ENCODE measurements around the gene LENG8. TPM values are rescaled to one million over a fixed set of nuclear protein-coding genes. Genes with fewer than 3 reads are reported as not detected.

The LENG8 gene
- total RNA-seq (2022; extraction: Qiagen RNA extraction), result 44.6 to 146 TPM (median 120 TPM) in 5 replicates

DNA sequence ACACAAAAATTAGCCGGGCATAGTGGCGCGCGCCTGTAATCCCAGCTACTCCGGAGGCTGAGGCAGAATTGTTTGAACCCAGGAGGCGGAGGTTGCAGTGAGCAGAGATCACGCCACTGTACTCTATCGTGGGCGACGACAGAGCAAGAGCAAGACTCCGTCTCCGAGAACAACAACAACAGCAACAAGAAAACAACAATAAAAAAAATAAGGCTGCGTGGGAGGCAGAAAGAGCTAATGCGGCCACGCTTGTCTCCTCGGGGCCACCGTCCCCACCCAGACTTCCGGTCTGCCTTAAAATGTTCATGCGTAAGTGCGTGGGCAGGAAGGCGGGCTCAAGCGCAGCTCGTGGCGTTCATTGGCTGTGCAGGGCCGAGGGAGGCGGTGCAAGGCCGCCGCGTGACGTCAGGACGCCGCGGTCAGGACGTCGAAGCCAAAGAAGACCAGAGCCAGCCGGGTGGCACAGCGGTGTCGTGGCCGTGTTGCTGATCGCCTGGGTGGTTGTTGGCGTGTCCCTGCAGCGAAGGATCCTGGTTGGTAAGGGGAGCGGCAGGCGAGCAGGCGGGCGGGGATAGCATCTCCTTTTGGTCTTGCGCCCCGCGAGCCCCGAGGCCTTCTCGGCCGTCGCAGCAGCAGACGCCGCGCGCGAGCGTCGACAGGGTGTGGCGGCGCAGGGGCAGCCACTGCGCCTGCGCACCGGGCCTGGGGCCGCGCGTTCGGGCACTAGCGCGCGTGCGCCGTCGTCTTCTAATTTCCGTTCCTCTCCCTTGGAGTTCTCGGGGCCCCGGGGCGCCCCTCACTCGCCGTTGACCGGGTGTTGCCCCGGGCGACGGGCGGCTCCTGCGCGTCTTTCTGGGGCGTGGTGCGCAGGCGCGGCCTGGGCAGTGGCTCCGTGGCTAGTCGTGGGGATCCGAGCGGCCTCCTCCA, at the start of gene LENG8:
Gene LENG8, plus strand, starts transcription at position 426 of the 927 bp plus-strand sequence. CDS start 2,146 bp downstream, outside the sequence.

DNA sequence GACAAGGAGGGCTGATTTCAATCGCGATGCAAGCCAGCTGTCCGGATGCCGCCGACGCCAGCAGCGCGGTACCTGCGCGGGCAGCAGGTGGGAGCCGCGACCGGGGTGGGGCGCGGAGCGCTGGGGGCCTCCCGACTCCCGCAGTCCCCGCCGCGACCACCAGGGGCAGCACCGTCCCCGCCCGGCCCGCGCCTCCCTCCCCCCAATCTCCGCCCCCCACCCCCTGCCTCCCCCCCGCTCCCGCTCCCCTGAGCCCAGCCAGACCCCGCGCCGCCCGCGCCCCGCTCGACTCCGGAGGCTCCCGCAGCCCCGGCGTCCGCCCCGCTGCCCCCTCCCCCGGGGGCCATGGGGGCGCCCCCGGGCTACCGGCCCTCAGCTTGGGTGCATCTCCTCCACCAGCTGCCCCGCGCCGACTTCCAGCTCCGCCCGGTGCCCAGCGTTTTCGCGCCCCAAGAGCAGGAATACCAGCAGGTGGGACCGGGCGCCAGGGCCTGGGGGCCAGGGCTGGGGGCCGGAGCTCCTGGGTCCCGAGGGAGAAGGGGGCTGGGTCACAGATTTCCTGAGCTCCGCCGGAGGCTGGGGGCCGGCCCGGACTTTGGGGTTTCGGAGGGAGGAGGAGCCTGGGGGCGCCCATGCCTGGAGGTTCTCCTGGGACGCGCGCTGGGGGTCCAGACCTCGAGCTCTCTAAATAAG, 33.6 kb upstream of the LENG8 start, which contains the start of gene TTYH1:
Gene TTYH1, plus strand, starts transcription at position 257 of the 693 bp plus-strand sequence. Its CDS starts 89 bp downstream, at position 346.

DNA sequence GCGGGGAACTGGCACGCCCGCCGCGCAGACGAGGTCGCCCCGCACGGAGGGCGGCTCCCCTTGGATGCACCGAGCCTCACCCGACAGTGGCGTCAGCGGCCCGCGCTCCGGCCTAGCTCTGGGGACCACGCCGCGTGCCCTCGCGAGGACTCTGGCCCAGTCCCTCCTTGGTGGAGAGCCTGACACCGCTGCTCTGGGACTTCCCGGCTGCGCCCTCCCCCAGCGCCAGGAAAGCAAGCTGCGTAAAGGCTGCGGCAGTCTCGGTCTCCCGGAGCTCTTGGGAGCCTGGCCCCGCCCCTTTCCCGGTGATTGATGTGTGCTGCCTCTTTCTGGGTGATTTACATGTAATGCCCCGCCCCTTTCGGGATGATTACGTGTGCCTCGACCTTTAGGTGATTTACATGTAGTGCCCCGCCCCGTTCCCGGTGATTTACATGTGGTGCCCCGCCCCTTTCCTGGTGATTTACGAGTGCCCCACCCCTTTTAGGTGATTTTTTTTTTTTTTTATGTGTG, 14.6 kb downstream of the LENG8 start, which contains the start of gene LENG9:
Gene LENG9, minus strand, starts transcription at position 248 of the 513 bp plus-strand sequence. CDS start 252 bp downstream, outside the sequence.

DNA sequence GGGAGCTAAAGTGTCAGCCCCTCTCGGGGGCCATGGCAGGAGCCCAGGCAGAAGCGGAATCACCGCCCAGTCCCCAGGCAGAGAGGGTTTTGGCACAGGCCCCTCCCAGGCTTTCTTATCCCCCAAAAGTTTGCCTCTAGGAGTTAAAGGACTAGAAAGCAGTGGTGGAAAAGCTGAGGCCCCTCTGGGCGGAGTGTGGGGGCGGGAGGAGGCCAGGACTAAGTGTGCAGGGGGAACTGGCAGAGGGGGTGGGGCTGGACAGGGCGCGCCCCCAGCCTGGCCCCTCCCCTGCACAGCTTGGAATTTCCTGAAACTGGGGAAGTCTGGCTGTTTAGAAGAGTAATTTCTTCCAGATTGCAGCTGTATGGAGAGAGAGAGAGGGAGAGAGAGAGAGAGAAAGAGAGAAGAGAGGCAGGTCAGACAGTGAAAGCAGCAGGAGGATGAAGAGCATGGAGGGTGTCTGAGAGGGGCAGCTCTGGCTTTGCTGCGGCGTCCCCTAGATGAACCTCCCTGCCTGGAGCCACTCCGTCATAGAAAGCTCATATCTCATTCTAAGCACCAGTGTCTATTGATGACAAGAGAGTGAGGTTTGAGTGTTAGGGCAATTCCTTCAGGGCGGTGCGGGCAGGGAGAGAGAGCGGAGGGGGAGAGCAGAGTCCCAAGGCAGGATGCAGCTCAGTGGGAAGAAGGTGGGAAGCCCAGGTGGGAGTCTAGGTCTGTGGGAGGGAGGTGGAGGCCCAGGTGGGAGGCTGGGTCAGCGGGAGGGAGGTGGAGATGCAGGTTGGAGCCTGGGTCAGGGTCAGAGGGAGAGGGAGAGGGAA, 24.3 kb downstream of the LENG8 start, which contains the start of gene CDC42EP5:
Gene CDC42EP5, minus strand, starts transcription at position 226 of the 821 bp plus-strand sequence. CDS start 7,749 bp downstream, outside the sequence.

DNA sequence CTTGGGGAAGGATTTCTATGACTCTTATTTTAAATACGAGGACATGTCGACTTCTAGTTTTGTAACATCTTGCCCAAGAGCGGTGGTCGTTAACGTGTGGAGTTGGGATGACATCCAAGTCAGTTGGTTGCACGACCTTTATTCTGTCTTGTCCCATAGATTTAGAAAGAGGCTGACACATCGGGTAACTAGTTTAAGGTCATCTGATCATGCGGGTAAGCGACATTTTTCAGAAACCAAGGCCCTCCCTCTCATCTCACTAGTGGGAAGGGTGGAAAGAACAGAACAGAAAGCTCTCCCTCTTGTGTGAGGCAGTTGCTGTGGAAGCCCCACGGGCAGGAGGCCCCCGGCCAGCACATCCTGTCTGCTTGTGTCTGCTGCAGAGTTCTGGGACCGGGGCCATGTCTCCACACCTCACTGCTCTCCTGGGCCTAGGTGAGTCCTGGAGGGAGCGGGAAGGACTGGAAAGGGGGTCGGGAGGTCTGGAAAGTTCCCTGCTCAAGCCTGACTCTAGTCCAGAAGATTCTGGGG, 53.6 kb downstream of the LENG8 start, which contains the start of gene LAIR2:
Gene LAIR2, plus strand, starts transcription at position 314 of the 531 bp plus-strand sequence. Its CDS starts 88 bp downstream, at position 402.

Other genes with a start within 250 kb of the LENG8 start
- gene RPS9, start 248.3 kb upstream of the LENG8 start, total RNA-seq (2022; extraction: Qiagen RNA extraction), result 1,857 to 2,770 TPM (median 1,973 TPM) in 5 replicates
- 0.07 to 0.39 TPM (median 0.30 TPM) in 5 replicates for gene LILRB3, start 226.2 kb upstream of the LENG8 start, total RNA-seq (2022; extraction: Qiagen RNA extraction)
- 0.06 to 0.08 TPM in 2 of 5 replicates, not detected in the others for gene LILRA6, start 206.4 kb upstream of the LENG8 start, total RNA-seq (2022; extraction: Qiagen RNA extraction)
- 0.02 to 0.08 TPM (median 0.04 TPM) in 4 of 5 replicates, not detected in the other for gene LILRB5, start 191.9 kb upstream of the LENG8 start, total RNA-seq (2022; extraction: Qiagen RNA extraction)
- 0.06 to 0.15 TPM (median 0.08 TPM) in 5 replicates for gene LILRB2, start 168.1 kb upstream of the LENG8 start, total RNA-seq (2022; extraction: Qiagen RNA extraction)
- 0.13 TPM in 1 of 5 replicates, not detected in the others for gene LILRA5, start 136.0 kb upstream of the LENG8 start, total RNA-seq (2022; extraction: Qiagen RNA extraction)
- gene LILRA4, start 110.0 kb upstream of the LENG8 start, total RNA-seq (2022; extraction: Qiagen RNA extraction), result 0.09 TPM in 1 of 5 replicates, not detected in the others
- 0.04 to 0.21 TPM in 2 of 5 replicates, not detected in the others for gene LAIR1, start 84.3 kb upstream of the LENG8 start, total RNA-seq (2022; extraction: Qiagen RNA extraction)
- 0.12 to 0.13 TPM in 2 of 5 replicates, not detected in the others for gene TTYH1, start 33.7 kb upstream of the LENG8 start, total RNA-seq (2022; extraction: Qiagen RNA extraction)
- 3.9 to 7.7 TPM (median 6.7 TPM) in 5 replicates for gene LENG9, start 14.6 kb downstream of the LENG8 start, total RNA-seq (2022; extraction: Qiagen RNA extraction)
- gene CDC42EP5, start 24.1 kb downstream of the LENG8 start, total RNA-seq (2022; extraction: Qiagen RNA extraction), result 0.09 TPM in 1 of 5 replicates, not detected in the others
- gene LAIR2, start 53.6 kb downstream of the LENG8 start, total RNA-seq (2022; extraction: Qiagen RNA extraction), result not detected in 5 replicates
- gene LILRA2, start 124.6 kb downstream of the LENG8 start, total RNA-seq (2022; extraction: Qiagen RNA extraction), result not detected in 5 replicates
- not detected in 5 replicates for gene LILRA1, start 144.4 kb downstream of the LENG8 start, total RNA-seq (2022; extraction: Qiagen RNA extraction)
- gene LILRB1, start 181.3 kb downstream of the LENG8 start, total RNA-seq (2022; extraction: Qiagen RNA extraction), result 0.07 to 0.15 TPM in 2 of 5 replicates, not detected in the others
- not detected in 5 replicates for gene LILRB4, start 213.8 kb downstream of the LENG8 start, total RNA-seq (2022; extraction: Qiagen RNA extraction)